ENCODE data around the gene EPS8. TPM values are rescaled to one million over a fixed set of nuclear protein-coding genes. Genes with fewer than 3 reads are reported as not detected.

Gene EPS8
- total RNA-seq, 1 donor from 2014 or later, result 65.2 TPM

GRCh38 chr12:15720295-15720694, 68.9 kb downstream of the EPS8 start:
- no peak for DNase-seq (ENCODE audit: low read depth)

DNA sequence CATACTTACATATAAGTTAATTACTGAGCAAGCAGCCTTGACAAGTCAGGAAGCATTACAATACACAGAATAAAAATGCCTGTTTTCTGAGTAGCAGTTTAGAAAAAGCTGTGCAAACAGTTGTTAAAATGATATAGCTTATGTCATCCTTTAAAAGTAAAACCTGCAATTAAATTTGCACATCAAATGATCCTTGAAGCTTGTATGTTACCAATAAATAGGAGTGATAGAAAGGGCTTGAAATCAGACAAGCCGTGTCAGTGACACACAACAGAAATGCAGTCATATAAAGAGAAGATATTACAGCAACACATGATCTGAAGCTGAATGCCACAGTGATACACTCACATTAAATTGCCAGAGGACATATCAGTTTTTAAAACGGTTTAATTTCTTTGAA, 70.0 kb downstream of the EPS8 start:
- no peak for DNase-seq (ENCODE audit: low read depth)

- DNase-seq (ENCODE audit: low read depth), result no peak
Measured at GRCh38 chr12:15717940-15718567, 71.1 kb downstream of the EPS8 start.

- no peak for DNase-seq (ENCODE audit: low read depth)
Measured at GRCh38 chr12:15716581-15716980, 72.6 kb downstream of the EPS8 start.

DNA sequence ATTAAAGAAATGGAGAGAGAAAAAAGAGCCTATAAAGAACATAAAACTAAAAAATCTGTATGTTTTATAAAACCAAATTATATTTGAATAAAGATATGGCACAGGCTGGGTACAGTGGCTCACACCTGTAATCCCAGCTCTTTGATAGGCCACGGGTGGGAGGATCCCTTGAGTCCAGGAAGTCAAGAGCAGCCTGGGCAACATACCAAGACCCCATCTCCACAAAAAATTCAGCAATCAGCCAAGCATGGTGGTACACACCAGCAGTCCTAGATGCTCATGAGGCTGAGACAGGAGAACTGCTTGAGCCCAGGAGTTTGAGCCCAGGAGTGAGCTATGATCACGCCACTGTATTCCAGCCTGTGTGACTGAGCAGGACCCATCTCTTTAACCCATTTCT, 74.9 kb downstream of the EPS8 start:
- no peak for DNase-seq (ENCODE audit: low read depth)

- no peak for DNase-seq (ENCODE audit: low read depth)
Measured at GRCh38 chr12:15712823-15713660, 76.1 kb downstream of the EPS8 start.

GRCh38 chr12:15712160-15712559, 77.0 kb downstream of the EPS8 start:
- no peak for DNase-seq (ENCODE audit: low read depth)

- no peak for DNase-seq (ENCODE audit: low read depth)
Measured at GRCh38 chr12:15710860-15711510, 78.2 kb downstream of the EPS8 start.

- no peak for DNase-seq (ENCODE audit: low read depth)
Measured at GRCh38 chr12:15709551-15709950, 79.6 kb downstream of the EPS8 start.

GRCh38 chr12:15708396-15709076, 80.7 kb downstream of the EPS8 start:
- DNase-seq (ENCODE audit: low read depth), result no peak

DNA sequence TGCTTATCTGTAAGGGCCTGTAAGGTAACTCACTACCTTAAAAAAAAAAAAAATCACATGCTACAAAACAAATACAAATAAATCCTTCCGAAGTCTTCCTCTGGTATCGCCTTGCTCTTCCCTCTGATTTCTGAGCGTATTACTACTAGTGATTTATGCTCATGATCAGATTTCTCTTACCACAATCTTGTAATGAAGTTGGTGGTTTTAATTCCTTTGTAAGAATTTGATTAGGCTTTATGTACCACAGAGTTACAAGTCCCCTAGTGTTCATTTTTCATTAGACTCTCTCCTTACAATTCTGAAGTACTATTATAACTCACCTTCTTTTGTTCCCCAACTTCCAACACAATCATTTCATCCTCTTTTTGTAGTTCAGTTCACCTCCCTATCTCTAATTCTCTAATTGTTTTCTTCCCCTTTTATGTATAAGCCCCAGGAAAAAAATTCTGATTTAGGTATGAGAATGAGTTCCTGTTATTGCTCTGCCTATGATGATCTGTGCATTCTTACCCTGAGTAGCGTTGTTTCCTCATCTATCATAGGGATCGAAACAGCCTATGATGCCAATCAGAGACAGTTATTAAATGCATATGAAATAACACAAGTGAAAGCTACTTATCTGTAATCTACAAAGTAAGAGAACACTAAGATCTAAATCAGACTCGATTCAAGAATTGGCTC, 81.5 kb downstream of the EPS8 start:
- no peak for DNase-seq (ENCODE audit: low read depth)

- DNase-seq (ENCODE audit: low read depth), result no peak
Measured at GRCh38 chr12:15706010-15706676, 83.0 kb downstream of the EPS8 start.

GRCh38 chr12:15705606-15706005, 83.6 kb downstream of the EPS8 start:
- DNase-seq (ENCODE audit: low read depth), result no peak

- no peak for DNase-seq (ENCODE audit: low read depth)
Measured at GRCh38 chr12:15702276-15702675, 86.9 kb downstream of the EPS8 start.

GRCh38 chr12:15701631-15702156, 87.5 kb downstream of the EPS8 start:
- peak; percentile 32 for DNase-seq (ENCODE audit: low read depth)

DNA sequence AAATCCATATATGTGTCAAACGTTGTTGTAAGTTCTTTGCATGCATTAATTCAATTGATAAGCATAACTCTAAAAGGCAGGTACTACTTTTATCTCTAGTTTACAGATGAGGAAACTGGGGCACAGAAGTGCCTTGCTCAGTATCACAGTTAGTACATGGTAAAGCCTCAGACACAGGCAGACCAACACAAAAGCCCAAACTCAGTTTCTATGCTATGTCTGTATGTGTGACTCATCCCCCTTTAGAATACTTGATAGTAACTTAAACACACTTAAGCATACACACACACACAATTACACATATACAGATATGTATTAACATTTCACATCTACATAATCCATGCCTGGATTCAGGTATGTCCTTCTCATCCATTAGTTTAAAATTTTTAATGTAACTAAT, 88.0 kb downstream of the EPS8 start:
- no peak for DNase-seq (ENCODE audit: low read depth)

DNA sequence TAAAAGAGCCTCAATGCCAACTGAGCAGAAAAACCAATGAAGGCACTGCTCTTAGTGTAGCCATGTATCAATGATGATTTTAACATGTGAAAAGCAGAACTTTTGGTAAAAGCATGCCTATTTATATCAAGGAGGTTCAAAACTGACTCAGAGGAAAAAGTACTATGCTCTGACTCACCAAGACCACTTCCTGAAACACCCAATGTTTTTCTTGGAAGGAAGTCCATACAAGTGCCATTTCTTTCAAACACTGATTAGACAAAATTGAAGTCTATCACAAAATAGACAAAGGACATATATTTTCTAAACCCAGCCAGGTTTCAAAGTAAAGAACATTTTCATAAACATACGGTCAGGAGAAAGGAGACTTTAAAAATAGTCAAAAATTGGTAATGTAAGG, 88.6 kb downstream of the EPS8 start:
- peak; percentile 70 for DNase-seq (ENCODE audit: low read depth)

DNA sequence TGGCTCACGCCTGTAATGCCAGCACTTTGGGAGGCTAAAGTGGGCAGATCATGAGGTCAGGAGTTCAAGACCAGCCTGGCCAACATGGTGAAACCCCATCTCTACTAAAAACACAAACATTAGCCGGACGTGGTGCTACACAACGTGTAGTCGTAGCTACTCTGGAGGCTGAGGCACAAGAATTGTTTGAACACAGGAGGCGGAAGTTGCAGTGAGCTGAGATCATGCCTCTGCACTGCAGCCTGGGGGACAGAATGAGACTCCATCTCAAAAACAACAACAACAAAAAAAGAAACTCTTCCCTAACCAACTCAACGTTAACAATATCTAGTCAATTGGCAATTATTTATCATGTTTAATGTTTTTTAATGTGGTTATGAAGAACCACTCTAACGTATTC, 89.3 kb downstream of the EPS8 start:
- no peak for DNase-seq (ENCODE audit: low read depth)

DNA sequence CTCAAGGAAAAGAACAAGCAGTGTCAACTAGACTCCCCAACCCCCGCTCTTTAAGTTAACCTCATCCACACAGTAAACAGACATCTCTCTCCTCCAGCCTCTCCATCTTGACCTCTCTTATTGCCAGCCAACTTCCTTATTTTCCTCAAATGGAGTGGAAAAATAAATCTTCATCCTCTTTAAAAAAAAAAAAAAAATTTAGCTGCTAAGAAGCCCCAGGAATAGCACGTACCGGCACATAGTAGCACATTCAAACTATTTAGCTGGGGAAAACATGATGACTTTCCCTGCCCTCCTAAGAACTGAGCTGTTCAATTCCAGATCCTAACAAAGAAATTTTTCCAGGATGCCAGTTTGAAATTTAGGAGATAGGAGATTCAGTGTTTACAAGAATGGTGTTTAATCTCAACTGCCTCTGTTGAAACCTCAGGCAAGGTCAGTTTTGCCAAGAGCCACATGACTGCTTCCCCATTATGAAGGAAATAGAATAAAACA, 90.8 kb downstream of the EPS8 start:
- DNase-seq (ENCODE audit: low read depth), result no peak

DNA sequence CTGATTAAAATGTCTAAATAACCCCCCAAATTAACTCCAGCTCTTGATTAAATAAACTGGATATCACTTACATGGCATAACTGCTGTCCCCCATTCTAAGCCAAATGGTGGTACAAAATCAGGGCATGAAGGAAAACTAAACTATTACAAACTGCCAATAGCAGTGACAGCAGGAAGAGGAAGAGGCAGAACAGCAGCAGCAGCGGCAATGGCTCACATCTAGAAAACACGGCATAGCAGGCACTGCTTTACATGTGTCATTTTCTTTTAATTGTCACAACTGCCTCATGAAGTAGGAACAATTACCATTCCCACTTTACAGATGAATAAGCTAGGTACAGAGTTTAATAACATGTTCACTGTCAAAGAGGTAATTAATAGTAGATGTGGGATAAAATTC, 92.0 kb downstream of the EPS8 start:
- no peak for DNase-seq (ENCODE audit: low read depth)

All from myocyte (in vitro differentiated cells).